ENCODE results near the gene MORC3. TPM values are rescaled to one million over a fixed set of nuclear protein-coding genes. Genes with fewer than 3 reads are reported as not detected.

MORC3 gene
- total and polyA plus RNA-seq, 2 of the 4 experiments (the other 2 are of a cell fraction): 14.0 to 23.5 TPM

DNA sequence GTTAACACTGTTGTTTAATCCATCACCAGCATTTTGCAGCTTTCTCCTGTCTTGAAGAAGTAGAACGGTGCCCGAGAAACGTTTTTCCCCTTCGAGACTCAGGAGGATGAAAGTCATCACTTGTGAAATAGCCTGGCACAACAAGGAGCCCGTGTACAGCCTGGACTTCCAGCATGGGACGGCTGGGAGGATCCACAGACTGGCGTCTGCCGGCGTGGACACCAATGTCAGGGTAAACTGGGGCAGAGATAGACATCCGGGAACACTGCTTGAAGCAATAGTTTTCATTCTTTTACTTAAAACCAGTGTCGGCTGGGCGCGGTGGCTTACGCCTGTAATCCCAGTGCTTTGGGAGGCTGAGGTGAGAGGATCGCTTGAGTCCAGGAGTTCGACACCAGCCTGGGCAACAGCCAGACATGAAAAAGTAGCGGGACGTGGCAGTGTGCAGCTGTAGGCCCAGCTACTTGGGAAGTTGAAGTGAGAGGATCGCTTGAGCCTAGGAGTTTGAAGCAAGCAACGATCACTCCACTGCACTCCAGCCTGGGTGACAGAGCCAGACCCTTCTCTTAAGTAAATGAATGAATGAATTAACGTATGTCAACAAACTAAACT lies 66.1 kb downstream of the MORC3 start:
- intact Hi-C loops (cut with micrococcal nuclease): no loop called here
- 0 out of 2 replicates have a peak overlapping the region, but pooled peaks have one; percentile 6 for H3K14ac ChIP-seq (replicated peaks; ENCODE audit: low read depth, low read length)
- WGBS, 2 experiments (ENCODE audit: extremely low coverage in 2 of 2, insufficient read length in 1 of 2): 70% methylated on average over 7 of the region's 21 CpGs; no CpG with 5 or more reads in 1 of the 2 experiments

More for the DNA sequence above, 66.1 kb downstream of the MORC3 start:
- in situ Hi-C loops (cut with MboI; ENCODE audit: low sequenced_read_pairs): no loop called here
- H3K9me3 ChIP-seq (ENCODE audit: control insufficient read depth, insufficient read depth, low read length): no peaks in the 10 kb centered on the region
- no peak overlapping the region for H2BK120ac ChIP-seq (ENCODE audit: low read depth, low read length)
- H2AFZ ChIP-seq (replicated peaks; ENCODE audit: low read length, poor library complexity): peak overlapping the region; percentile 66
- H4K20me1 ChIP-seq (ENCODE audit: insufficient read depth, low read length): no peaks in the 10 kb centered on the region
- H4K5ac ChIP-seq (ENCODE audit: low read depth, low read length): peak overlapping the region; percentile 16; the same call in 1 of the 2 replicates
- H3K18ac ChIP-seq (ENCODE audit: low read depth, low read length): no peak overlapping the region
- no peak overlapping the region for H2BK20ac ChIP-seq (ENCODE audit: low read depth, low read length)
- H3K9ac ChIP-seq (ENCODE audit: low read depth, low read length): peak overlapping the region; percentile 53
- dilution Hi-C loops (cut with HindIII; ENCODE audit: low sequenced_read_pairs, unreplicated experiment): no loop called here
- BruUV-seq (replicated peaks): no TSS peak
- peak overlapping the region; percentile 94 for H3K23ac ChIP-seq (ENCODE audit: low read depth, low read length)
- 0 out of 2 replicates have a peak overlapping the region, but pooled peaks have one; percentile 16 for H3K56ac ChIP-seq (ENCODE audit: extremely low read depth, insufficient read depth, low read length)
- peaks cover 4% of the 10 kb centered on the region; the same call in 1 of the 2 replicates for H3K4me1 ChIP-seq (ENCODE audit: control insufficient read depth, insufficient read depth, low read length)
- H3K4me3 ChIP-seq (ENCODE audit: insufficient read depth, low read depth, low read length): peak overlapping the region; percentile 77
- H2BK5ac ChIP-seq (ENCODE audit: low read depth, low read length, poor library complexity, severe bottlenecking): no peak overlapping the region
- H4K91ac ChIP-seq (ENCODE audit: insufficient read depth, low read depth, low read length): no peak overlapping the region
- peak overlapping the region; percentile 10; the same call in 1 of the 2 replicates for H2AK5ac ChIP-seq (ENCODE audit: low read depth, low read length)
- DNase-seq (peak; percentile 11), ATAC-seq (ENCODE audit: low read depth) (no peak)
- H2AK9ac ChIP-seq (replicated peaks; ENCODE audit: low read depth, low read length, poor library complexity): peak overlapping the region; percentile 3
- ChIA-PET POLR2A (ENCODE audit: unreplicated experiment) (no interaction called here), CTCF (interaction anchor here (0.6 kb wide), 1 partner anchor 1140 kb away, joined by 3 read pairs; no protein-coding TSS in a partner anchor)
- H3K36me3 ChIP-seq (ENCODE audit: control insufficient read depth, insufficient read depth, low read length): no peaks in the 10 kb centered on the region; the same call in 1 of the 2 replicates
- TF ChIP-seq RAD21 (IDR thresholded peaks at IDR 0.05; ENCODE audit: low read length): no peak
- TF ChIP-seq NFE2L2 (IDR thresholded peaks at IDR 0.05; ENCODE audit: low read depth, low read length): no peak
- no peak for TF ChIP-seq RFX5 (IDR thresholded peaks at IDR 0.05; ENCODE audit: low read depth, low read length)
- no peak for TF ChIP-seq MAFK (IDR thresholded peaks at IDR 0.05; ENCODE audit: low read depth, low read length)
- TF ChIP-seq CHD1 (IDR thresholded peaks at IDR 0.05; ENCODE audit: low read depth, low read length): no peak
- TF ChIP-seq, protein P1, sequence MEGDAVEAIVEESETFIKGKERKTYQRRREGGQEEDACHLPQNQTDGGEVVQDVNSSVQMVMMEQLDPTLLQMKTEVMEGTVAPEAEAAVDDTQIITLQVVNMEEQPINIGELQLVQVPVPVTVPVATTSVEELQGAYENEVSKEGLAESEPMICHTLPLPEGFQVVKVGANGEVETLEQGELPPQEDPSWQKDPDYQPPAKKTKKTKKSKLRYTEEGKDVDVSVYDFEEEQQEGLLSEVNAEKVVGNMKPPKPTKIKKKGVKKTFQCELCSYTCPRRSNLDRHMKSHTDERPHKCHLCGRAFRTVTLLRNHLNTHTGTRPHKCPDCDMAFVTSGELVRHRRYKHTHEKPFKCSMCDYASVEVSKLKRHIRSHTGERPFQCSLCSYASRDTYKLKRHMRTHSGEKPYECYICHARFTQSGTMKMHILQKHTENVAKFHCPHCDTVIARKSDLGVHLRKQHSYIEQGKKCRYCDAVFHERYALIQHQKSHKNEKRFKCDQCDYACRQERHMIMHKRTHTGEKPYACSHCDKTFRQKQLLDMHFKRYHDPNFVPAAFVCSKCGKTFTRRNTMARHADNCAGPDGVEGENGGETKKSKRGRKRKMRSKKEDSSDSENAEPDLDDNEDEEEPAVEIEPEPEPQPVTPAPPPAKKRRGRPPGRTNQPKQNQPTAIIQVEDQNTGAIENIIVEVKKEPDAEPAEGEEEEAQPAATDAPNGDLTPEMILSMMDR (conservative IDR thresholded peaks at IDR 0.05; ENCODE audit: low read depth, low read length): no peak
- no peak for TF ChIP-seq CEBPB (IDR thresholded peaks at IDR 0.05; ENCODE audit: low read depth, low read length)
- no peaks in the 10 kb centered on the region for H3K27me3 ChIP-seq (ENCODE audit: control insufficient read depth, insufficient read depth, low read length)
- H2BK15ac ChIP-seq (ENCODE audit: low read depth, low read length): no peak overlapping the region
- H3K4me2 ChIP-seq (ENCODE audit: low read depth, low read length): peak overlapping the region; percentile 99
- no peak overlapping the region; a peak in 1 of 4 replicates for H4K8ac ChIP-seq (ENCODE audit: low read depth in 2 of 2, low read length in 2 of 2)
- H3K4ac ChIP-seq (ENCODE audit: low read depth, low read length): peak overlapping the region; percentile 15; the same call in 1 of the 2 replicates
- no peaks in the 10 kb centered on the region; the same call in 1 of the 2 replicates for H3K9me1 ChIP-seq (ENCODE audit: insufficient read depth, low read length)
- peaks cover 3 to 19% of the 10 kb centered on the region in 2 experiments; a peak in 2 of 4 replicates for H3K79me1 ChIP-seq (ENCODE audit: low read depth in 1 of 2, low read length in 2 of 2)
- no peak overlapping the region; the same call in 1 of the 2 replicates for H3K27ac ChIP-seq (ENCODE audit: insufficient read depth, low read length)

All from IMR-90 (cell line).